ENCODE measurements around the gene RNASE8.

GRCh38 chr14:21011136-21011535 is 46.5 kb upstream of the RNASE8 start:
- TF ChIP-seq, protein P1, sequence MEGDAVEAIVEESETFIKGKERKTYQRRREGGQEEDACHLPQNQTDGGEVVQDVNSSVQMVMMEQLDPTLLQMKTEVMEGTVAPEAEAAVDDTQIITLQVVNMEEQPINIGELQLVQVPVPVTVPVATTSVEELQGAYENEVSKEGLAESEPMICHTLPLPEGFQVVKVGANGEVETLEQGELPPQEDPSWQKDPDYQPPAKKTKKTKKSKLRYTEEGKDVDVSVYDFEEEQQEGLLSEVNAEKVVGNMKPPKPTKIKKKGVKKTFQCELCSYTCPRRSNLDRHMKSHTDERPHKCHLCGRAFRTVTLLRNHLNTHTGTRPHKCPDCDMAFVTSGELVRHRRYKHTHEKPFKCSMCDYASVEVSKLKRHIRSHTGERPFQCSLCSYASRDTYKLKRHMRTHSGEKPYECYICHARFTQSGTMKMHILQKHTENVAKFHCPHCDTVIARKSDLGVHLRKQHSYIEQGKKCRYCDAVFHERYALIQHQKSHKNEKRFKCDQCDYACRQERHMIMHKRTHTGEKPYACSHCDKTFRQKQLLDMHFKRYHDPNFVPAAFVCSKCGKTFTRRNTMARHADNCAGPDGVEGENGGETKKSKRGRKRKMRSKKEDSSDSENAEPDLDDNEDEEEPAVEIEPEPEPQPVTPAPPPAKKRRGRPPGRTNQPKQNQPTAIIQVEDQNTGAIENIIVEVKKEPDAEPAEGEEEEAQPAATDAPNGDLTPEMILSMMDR (IDR thresholded peaks at IDR 0.05) = no peak
- TF ChIP-seq POLR2A (IDR thresholded peaks at IDR 0.05) (no peak), EP300 (IDR thresholded peaks at IDR 0.05; ENCODE audit: low read depth) (no peak), POLR2AphosphoS5 (IDR thresholded peaks at IDR 0.05) (no peak)
